ENCODE measurements around the gene RNU5B-1.

DNA sequence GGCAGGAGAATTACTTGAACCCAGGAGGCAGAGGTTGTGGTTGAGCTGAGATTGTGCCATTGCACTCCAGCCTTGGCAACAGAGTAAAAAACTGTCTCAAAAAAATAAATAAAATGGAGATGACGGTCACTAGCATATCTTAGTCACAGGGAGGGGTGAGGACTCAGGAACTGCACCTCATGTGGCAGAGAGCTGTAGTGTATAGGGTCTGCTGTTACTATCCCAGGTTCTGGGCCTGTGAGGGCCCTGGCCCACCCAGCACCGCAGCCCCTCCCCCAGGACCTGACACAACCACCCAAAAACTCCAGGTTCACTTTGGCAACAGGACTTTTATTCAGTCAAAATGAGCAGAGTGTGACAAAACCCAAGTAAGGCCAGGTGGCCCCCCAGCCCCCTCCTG, 22.3 kb downstream of the RNU5B-1 start:
- TF ChIP-seq TAF1 (IDR thresholded peaks at IDR 0.05; ENCODE audit: borderline replicate concordance, low read depth, low read length) (no peak), POLR2A (IDR thresholded peaks at IDR 0.05; ENCODE audit: low read depth, low read length) (no peak)
